CD4-positive, alpha-beta T cell (primary cell): Measurements from ENCODE around the gene MYCN. TPM values are rescaled to one million over a fixed set of nuclear protein-coding genes. Genes with fewer than 3 reads are reported as not detected.

ENCODE experiments used
- ATAC-seq: fragments of 200-7000 bp; cut with Tn5 transposase; one replicate; pipeline ENCODE4 v1.10.0; 2022; ENCODE audit warnings: mild to moderate bottlenecking; ENCODE audit not compliant: poor library complexity
- CTCF ChIA-PET: fragments of 350-600 bp; sonication (Branson Sonifier 250); formaldehyde crosslinking; loops from one replicate; lab custom pipeline; 2021; ENCODE audit warnings: antibody characterized with exemption, inconsistent platforms; lab: Charles Lee
- POLR2A ChIA-PET: fragments of 350-600 bp; sonication (Branson Sonifier 250); formaldehyde crosslinking; loops from one replicate; lab custom pipeline; 2021; ENCODE audit warnings: antibody characterized with exemption, inconsistent platforms; lab: Charles Lee
- DNase-seq, 14 experiments: peaks; one replicate each; pipeline ENCODE4 v3.0.0-alpha.2; 2013 to 2020; ENCODE audit warnings: mixed read lengths in 2 of 14
- H3K27ac ChIP-seq, 2 donors: one replicate each; pipeline versions ENCODE4 v1.5.1 to v1.7.0; 2013; ENCODE audit warnings: low read length in 2 of 2, low read depth in 1 of 2, mild to moderate bottlenecking in 1 of 2
- H3K27me3 ChIP-seq, 2 experiments: 1 replicate in 1 of 2; 2 replicates in 1 of 2; pipeline versions ENCODE4 v1.6.1 to v1.7.0; 2013; ENCODE audit warnings: low read length in 2 of 2, control low read depth in 1 of 2, mild to moderate bottlenecking in 1 of 2, moderate library complexity in 1 of 2; ENCODE audit not compliant: insufficient read depth in 2 of 2, control insufficient read depth in 1 of 2
- H3K36me3 ChIP-seq: one replicate; pipeline ENCODE4 v1.6.1; 2013; ENCODE audit warnings: low read length, control low read depth; ENCODE audit not compliant: insufficient read depth
- H3K4me1 ChIP-seq: one replicate; pipeline ENCODE4 v1.6.1; 2013; ENCODE audit warnings: low read length, control low read depth; ENCODE audit not compliant: insufficient read depth
- H3K4me3 ChIP-seq: one replicate; pipeline ENCODE4 v1.5.1; 2013; ENCODE audit warnings: mild to moderate bottlenecking, low read length, moderate library complexity
- H3K9me3 ChIP-seq, 2 experiments: 1 replicate in 1 of 2; 2 replicates in 1 of 2; pipeline versions ENCODE4 v1.6.1 to v1.7.0; 2013; ENCODE audit warnings: low read length in 2 of 2, mild to moderate bottlenecking in 2 of 2, control low read depth in 1 of 2, moderate library complexity in 1 of 2; ENCODE audit not compliant: control insufficient read depth in 1 of 2, insufficient read depth in 1 of 2
- H3K27ac Mint-ChIP-seq: one replicate; pipeline ENCODE4 v1.8.0; 2020; ENCODE audit warnings: mixed read lengths
- H3K27me3 Mint-ChIP-seq: one replicate; pipeline ENCODE4 v1.8.0; 2021; ENCODE audit warnings: mixed read lengths
- H3K36me3 Mint-ChIP-seq: one replicate; pipeline ENCODE4 v1.8.0; 2021; ENCODE audit warnings: low read depth, mixed read lengths
- H3K4me1 Mint-ChIP-seq: one replicate; pipeline ENCODE4 v1.8.0; 2021; ENCODE audit warnings: low read depth, mixed read lengths
- H3K4me3 Mint-ChIP-seq: one replicate; pipeline ENCODE4 v1.8.0; 2020; ENCODE audit warnings: mild to moderate bottlenecking, mixed read lengths
- H3K9me3 Mint-ChIP-seq: one replicate; pipeline ENCODE4 v1.8.0; 2020; ENCODE audit warnings: mixed read lengths
- CTCF ChIP-seq: fragments of 200-600 bp; IDR thresholded peaks from one replicate; pipeline ENCODE4 v1.8.0; 2022; ENCODE audit warnings: antibody characterized with exemption, mild to moderate bottlenecking
- intact Hi-C, 2 experiments: fragments of 100-400 bp; cut with DNase I in 1 of 2; cut with micrococcal nuclease in 1 of 2; formaldehyde crosslinking; loops; one replicate each; pipeline versions ENCODE4 v1.15.1 to v1.9.0; 2023 to 2025; cut with DNase I, micrococcal nuclease
- total RNA-seq, 174 experiments: library from RNA in 2 of 174; stranded (reverse) in 2 of 174; gene quantifications; one replicate each; pipeline ENCODE4 v1.2.3 and lab custom pipeline; 2021 to 2026

The MYCN gene
- total RNA-seq, 2 experiments from 2014 or later, result 0.19 TPM; not detected in 1

GRCh38 chr2:15979051-15979758, 38.9 kb downstream of the MYCN start:
- CTCF ChIA-PET, result no interaction called here
- no peaks in the 10 kb centered on the region for H3K36me3 ChIP-seq

GRCh38 chr2:15979759-15980604, 39.6 kb downstream of the MYCN start:
- DNase-seq, result no peak

More at GRCh38 chr2:15979051-15979758, 38.9 kb downstream of the MYCN start:
- Histone ChIP-seq H3K4me3 (no peak overlapping the region), H3K9me3 (no peaks in the 10 kb centered on the region), H3K4me1 (no peaks in the 10 kb centered on the region), H3K27me3 (no peaks in the 10 kb centered on the region), H3K27ac (no peak overlapping the region)
- no peak for TF ChIP-seq CTCF
- Mint-ChIP-seq H3K27ac (no peak overlapping the region), H3K27me3 (no peaks in the 10 kb centered on the region), H3K4me1 (peaks cover 14% of the 10 kb centered on the region), H3K36me3 (no peaks in the 10 kb centered on the region), H3K9me3 (no peaks in the 10 kb centered on the region), H3K4me3 (no peak overlapping the region)
- intact Hi-C loops, result no loop called here
- POLR2A ChIA-PET, result no interaction called here
- DNase-seq, result no peak
- ATAC-seq, result no peak

GRCh38 chr2:15980605-15981098, 40.3 kb downstream of the MYCN start:
- Mint-ChIP-seq H3K9me3 (no peaks in the 10 kb centered on the region), H3K27ac (no peak overlapping the region), H3K36me3 (no peaks in the 10 kb centered on the region), H3K27me3 (no peaks in the 10 kb centered on the region), H3K4me3 (no peak overlapping the region), H3K4me1 (peaks cover 14% of the 10 kb centered on the region)
- DNase-seq (no peak), ATAC-seq (no peak)
- ChIA-PET POLR2A (interaction anchor here (2.4 kb wide), 1 partner anchor 15 kb away, joined by 9 read pairs; no protein-coding TSS in a partner anchor), CTCF (no interaction called here)
- Histone ChIP-seq H3K4me1 (no peaks in the 10 kb centered on the region), H3K27ac (no peak overlapping the region), H3K36me3 (no peaks in the 10 kb centered on the region), H3K4me3 (no peak overlapping the region), H3K27me3 (no peaks in the 10 kb centered on the region), H3K9me3 (no peaks in the 10 kb centered on the region)
- no peak for TF ChIP-seq CTCF
- intact Hi-C loops, result no loop called here

More at GRCh38 chr2:15979759-15980604, 39.6 kb downstream of the MYCN start:
- intact Hi-C loops, result no loop called here
- Histone ChIP-seq H3K27me3 (no peaks in the 10 kb centered on the region), H3K4me1 (no peaks in the 10 kb centered on the region), H3K9me3 (no peaks in the 10 kb centered on the region), H3K36me3 (no peaks in the 10 kb centered on the region), H3K4me3 (no peak overlapping the region), H3K27ac (no peak overlapping the region)
- H3K27me3 Mint-ChIP-seq, result no peaks in the 10 kb centered on the region
- CTCF ChIA-PET, result no interaction called here
- no peak overlapping the region for H3K27ac Mint-ChIP-seq
- no peak overlapping the region for H3K4me3 Mint-ChIP-seq
- no peak for ATAC-seq
- H3K36me3 Mint-ChIP-seq, result no peaks in the 10 kb centered on the region
- no peaks in the 10 kb centered on the region for H3K9me3 Mint-ChIP-seq
- H3K4me1 Mint-ChIP-seq, result peaks cover 14% of the 10 kb centered on the region
- TF ChIP-seq CTCF, result no peak
- POLR2A ChIA-PET, result no interaction called here
